ENCODE results near the gene CHST3.

Gene CHST3

DNA sequence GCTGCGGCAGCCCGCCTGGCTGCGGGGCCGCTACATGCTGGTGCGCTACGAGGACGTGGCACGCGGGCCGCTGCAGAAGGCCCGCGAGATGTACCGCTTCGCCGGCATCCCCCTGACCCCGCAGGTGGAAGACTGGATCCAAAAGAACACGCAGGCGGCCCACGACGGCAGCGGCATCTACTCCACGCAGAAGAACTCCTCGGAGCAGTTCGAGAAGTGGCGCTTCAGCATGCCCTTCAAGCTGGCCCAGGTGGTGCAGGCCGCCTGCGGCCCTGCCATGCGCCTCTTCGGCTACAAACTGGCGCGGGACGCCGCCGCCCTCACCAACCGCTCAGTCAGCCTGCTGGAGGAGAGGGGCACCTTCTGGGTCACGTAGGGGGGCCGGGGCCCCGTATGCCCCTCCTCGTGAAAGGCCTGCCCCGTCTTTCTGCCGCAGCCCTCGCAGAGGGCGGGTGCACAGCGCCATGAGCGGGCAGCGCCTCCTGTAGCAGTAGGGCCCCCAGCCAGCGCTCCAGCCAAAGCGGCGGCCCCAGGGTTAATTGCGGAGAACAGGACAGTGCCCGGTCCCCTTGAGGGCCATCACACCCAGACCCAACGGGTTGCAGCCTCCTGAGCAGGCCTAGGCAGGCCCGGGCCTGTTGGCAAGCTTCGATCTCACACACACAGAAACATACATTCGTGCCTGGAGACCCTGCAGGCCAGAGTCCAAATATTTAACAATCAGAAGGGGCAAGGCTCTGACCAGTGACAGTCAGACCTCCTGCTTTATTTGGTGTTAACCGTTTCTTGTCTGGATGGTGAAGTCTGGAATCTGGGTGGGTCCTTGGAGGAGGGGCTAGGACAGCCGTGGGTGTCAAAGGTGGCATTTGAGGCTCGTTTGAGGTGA lies 44.1 kb downstream of the CHST3 start:
- Histone ChIP-seq H3K4me3 (ENCODE audit: low read length, poor library complexity, severe bottlenecking) (no peak overlapping the region), H3F3A (ENCODE audit: low read depth) (no peaks in the 10 kb centered on the region), H3K9me2 (replicated peaks; ENCODE audit: low read depth, low read length) (no peaks in the 10 kb centered on the region), H2AFZ (ENCODE audit: low read length) (no peak overlapping the region), H3K36me3 (ENCODE audit: insufficient read depth, low read length) (no peaks in the 10 kb centered on the region), H3K79me2 (ENCODE audit: insufficient read depth, low read length) (no peaks in the 10 kb centered on the region), H4K20me1 (ENCODE audit: insufficient read depth, low read length, poor library complexity, severe bottlenecking) (no peaks in the 10 kb centered on the region), H3K4me1 (ENCODE audit: insufficient read depth, low read length, poor library complexity, severe bottlenecking) (no peaks in the 10 kb centered on the region), H3K9ac (ENCODE audit: low read depth, low read length, poor library complexity, severe bottlenecking) (no peak overlapping the region), H3K4me2 (ENCODE audit: low read depth, low read length, poor library complexity, severe bottlenecking) (no peak overlapping the region), H3K9me3 (ENCODE audit: insufficient read depth, low read depth, low read length) (no peaks in the 10 kb centered on the region), H3K27me3 (ENCODE audit: insufficient read depth, low read length, poor library complexity, severe bottlenecking) (no peaks in the 10 kb centered on the region)
- no peak for TF ChIP-seq EZH2phosphoT487 (IDR thresholded peaks at IDR 0.05; ENCODE audit: borderline replicate concordance)
- TF ChIP-seq, protein P1, sequence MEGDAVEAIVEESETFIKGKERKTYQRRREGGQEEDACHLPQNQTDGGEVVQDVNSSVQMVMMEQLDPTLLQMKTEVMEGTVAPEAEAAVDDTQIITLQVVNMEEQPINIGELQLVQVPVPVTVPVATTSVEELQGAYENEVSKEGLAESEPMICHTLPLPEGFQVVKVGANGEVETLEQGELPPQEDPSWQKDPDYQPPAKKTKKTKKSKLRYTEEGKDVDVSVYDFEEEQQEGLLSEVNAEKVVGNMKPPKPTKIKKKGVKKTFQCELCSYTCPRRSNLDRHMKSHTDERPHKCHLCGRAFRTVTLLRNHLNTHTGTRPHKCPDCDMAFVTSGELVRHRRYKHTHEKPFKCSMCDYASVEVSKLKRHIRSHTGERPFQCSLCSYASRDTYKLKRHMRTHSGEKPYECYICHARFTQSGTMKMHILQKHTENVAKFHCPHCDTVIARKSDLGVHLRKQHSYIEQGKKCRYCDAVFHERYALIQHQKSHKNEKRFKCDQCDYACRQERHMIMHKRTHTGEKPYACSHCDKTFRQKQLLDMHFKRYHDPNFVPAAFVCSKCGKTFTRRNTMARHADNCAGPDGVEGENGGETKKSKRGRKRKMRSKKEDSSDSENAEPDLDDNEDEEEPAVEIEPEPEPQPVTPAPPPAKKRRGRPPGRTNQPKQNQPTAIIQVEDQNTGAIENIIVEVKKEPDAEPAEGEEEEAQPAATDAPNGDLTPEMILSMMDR (conservative IDR thresholded peaks at IDR 0.05; ENCODE audit: low read length) = no peak

DNA sequence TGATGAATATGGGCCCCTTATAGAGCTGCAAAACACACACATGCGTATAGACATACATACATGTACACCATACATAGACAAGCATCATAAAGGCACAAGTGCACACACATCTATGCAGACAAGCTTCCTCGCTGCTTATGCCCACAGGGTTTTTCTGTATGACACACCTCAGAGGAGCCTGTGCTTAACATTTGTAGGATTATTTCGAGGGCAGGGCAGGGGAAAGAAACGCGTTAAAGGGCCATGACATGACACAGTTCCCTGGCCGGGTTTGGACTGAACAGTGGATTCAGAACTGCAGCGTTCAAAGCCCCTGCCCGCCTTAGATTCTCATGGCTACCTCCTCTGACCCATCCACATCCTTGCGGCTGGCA lies 44.8 kb downstream of the CHST3 start:
- Histone ChIP-seq H3K4me3 (ENCODE audit: low read length, poor library complexity, severe bottlenecking) (no peak overlapping the region), H3K9ac (ENCODE audit: low read depth, low read length, poor library complexity, severe bottlenecking) (no peak overlapping the region), H2AFZ (ENCODE audit: low read length) (no peak overlapping the region)

DNA sequence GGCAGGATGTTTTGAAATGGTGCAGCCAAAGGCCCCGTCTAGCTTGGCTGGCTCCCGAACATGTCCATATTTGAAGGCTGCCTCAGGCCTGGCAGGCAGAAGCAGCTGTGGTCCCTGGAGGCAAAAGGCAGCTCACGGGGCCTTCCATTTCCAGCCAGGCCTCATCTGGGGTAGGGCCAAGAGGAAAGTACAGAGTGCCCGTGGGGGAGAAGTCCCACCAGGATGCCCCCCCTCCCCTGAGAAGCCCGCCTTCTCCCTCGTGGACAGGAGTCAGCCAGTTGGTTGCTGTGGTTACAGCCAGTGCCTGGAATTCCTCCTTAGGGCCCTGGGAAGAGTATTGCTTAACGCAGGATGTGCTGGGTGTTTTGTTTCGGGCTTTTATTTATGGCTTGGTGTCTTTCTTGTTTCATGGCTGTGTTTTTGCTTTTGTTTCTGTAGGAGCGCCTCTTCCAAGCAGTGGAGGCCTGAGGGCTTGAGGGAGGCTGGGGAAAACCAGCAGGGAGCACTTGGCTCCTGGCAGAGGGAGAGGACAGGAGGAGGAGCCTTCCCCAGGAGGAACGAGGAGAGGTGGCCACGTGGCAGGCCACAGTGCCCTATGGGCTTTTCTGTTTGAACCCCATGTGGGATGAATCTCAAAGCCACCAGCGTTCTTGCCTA lies 45.4 kb downstream of the CHST3 start:
- H3K4me3 ChIP-seq (ENCODE audit: low read length, poor library complexity, severe bottlenecking) = no peak overlapping the region
- H3K79me2 ChIP-seq (ENCODE audit: insufficient read depth, low read length) = no peaks in the 10 kb centered on the region
- no peaks in the 10 kb centered on the region for H3K27me3 ChIP-seq (ENCODE audit: insufficient read depth, low read length, poor library complexity, severe bottlenecking)
- H3F3A ChIP-seq (ENCODE audit: low read depth) = no peaks in the 10 kb centered on the region
- no peaks in the 10 kb centered on the region for H4K20me1 ChIP-seq (ENCODE audit: insufficient read depth, low read length, poor library complexity, severe bottlenecking)
- H3K4me1 ChIP-seq (ENCODE audit: insufficient read depth, low read length, poor library complexity, severe bottlenecking) = no peaks in the 10 kb centered on the region
- no peaks in the 10 kb centered on the region for H3K9me3 ChIP-seq (ENCODE audit: insufficient read depth, low read depth, low read length)
- no peak overlapping the region for H3K9ac ChIP-seq (ENCODE audit: low read depth, low read length, poor library complexity, severe bottlenecking)
- no peaks in the 10 kb centered on the region for H3K9me2 ChIP-seq (replicated peaks; ENCODE audit: low read depth, low read length)
- no peak overlapping the region for H3K4me2 ChIP-seq (ENCODE audit: low read depth, low read length, poor library complexity, severe bottlenecking)
- H2AFZ ChIP-seq (ENCODE audit: low read length) = no peak overlapping the region
- TF ChIP-seq, protein P1 (conservative IDR thresholded peaks at IDR 0.05; ENCODE audit: low read length) = no peak
- no peak for TF ChIP-seq EZH2phosphoT487 (IDR thresholded peaks at IDR 0.05; ENCODE audit: borderline replicate concordance)
- H3K36me3 ChIP-seq (ENCODE audit: insufficient read depth, low read length) = no peaks in the 10 kb centered on the region

More for the DNA sequence above, 44.8 kb downstream of the CHST3 start:
- TF ChIP-seq, protein P1 (conservative IDR thresholded peaks at IDR 0.05; ENCODE audit: low read length) = no peak
- no peak for TF ChIP-seq EZH2phosphoT487 (IDR thresholded peaks at IDR 0.05; ENCODE audit: borderline replicate concordance)
- no peaks in the 10 kb centered on the region for H3K4me1 ChIP-seq (ENCODE audit: insufficient read depth, low read length, poor library complexity, severe bottlenecking)
- no peaks in the 10 kb centered on the region for H3K27me3 ChIP-seq (ENCODE audit: insufficient read depth, low read length, poor library complexity, severe bottlenecking)
- H3K9me3 ChIP-seq (ENCODE audit: insufficient read depth, low read depth, low read length) = no peaks in the 10 kb centered on the region
- H3F3A ChIP-seq (ENCODE audit: low read depth) = no peaks in the 10 kb centered on the region
- no peak overlapping the region for H3K4me2 ChIP-seq (ENCODE audit: low read depth, low read length, poor library complexity, severe bottlenecking)
- H4K20me1 ChIP-seq (ENCODE audit: insufficient read depth, low read length, poor library complexity, severe bottlenecking) = no peaks in the 10 kb centered on the region
- no peaks in the 10 kb centered on the region for H3K9me2 ChIP-seq (replicated peaks; ENCODE audit: low read depth, low read length)
- H3K36me3 ChIP-seq (ENCODE audit: insufficient read depth, low read length) = no peaks in the 10 kb centered on the region
- no peaks in the 10 kb centered on the region for H3K79me2 ChIP-seq (ENCODE audit: insufficient read depth, low read length)
